ENCODE measurements around the gene GANC.
"Not testable (repeated sequence)": the region's sequence is repeated elsewhere in the genome, so short reads cannot be mapped to it uniquely, and the experiment has no call there.

GANC gene

GRCh38 chr15:42315521-42315920 is 42.5 kb downstream of the GANC start:
- no peaks in the 10 kb centered on the region for H3K27me3 ChIP-seq
- no peak overlapping the region for H3K4me3 ChIP-seq (ENCODE audit: low read depth, low read length)
- TF ChIP-seq CTCF (IDR thresholded peaks at IDR 0.05; ENCODE audit: low read depth, low read length): no peak
- no peaks in the 10 kb centered on the region for H3K9me3 ChIP-seq
- H3K36me3 ChIP-seq: no peaks in the 10 kb centered on the region
- DNase-seq: no peak
- no peaks in the 10 kb centered on the region for H3K4me1 ChIP-seq

DNA sequence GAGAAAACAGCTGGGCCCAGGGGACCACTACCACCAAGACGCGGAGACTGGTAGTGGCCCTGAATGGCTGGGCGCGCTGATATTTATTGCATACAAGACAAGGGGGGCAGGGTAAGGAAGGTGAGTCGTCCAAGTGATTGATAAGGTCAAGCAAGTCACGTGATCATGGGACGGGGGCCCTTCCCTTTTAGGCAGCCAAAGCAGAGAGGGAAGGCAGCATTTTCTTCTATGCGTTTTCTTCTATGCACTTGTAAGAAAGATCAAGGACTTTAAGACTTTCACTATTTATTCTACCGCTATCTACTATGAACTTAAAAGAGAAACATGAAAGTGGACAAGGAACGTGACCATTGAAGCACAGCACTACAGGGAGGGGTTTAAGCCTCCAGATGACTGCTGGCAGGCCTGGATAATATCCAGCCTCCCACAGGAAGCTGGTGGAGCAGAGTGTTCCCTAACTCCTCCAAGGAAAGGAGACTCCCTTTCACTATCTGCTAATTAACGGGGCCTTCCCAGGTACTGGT is 43.3 kb downstream of the GANC start:
- DNase-seq: not testable (repeated sequence)

DNA sequence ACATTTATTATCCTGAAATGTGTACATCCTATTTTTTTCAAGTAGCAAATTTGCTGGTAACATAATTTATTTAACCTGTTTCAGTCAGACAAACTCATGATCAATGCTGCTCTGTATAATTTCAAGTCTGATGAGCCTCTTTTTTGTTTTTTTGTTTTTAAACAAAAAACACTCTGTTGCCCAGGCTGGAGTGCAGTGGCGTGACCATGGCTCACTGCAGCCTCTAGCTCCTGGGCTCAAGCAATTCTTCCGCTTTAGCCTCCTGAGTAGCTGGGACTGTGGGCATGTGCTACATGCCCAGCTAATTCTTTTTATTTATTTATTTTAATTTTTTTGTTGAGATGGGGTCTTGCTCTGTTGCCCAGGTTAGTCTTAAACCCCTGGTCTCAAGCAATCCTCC is 46.2 kb downstream of the GANC start:
- Histone ChIP-seq H3K9me3 (no peaks in the 10 kb centered on the region), H3K4me3 (ENCODE audit: low read depth, low read length) (no peak overlapping the region), H3K27me3 (no peaks in the 10 kb centered on the region), H3K4me1 (no peaks in the 10 kb centered on the region), H3K36me3 (no peaks in the 10 kb centered on the region)
- no peak for DNase-seq
- TF ChIP-seq CTCF (IDR thresholded peaks at IDR 0.05; ENCODE audit: low read depth, low read length): no peak

More for the DNA sequence above, 43.3 kb downstream of the GANC start:
- not testable (repeated sequence) for H3K4me1 ChIP-seq; H3K27me3 ChIP-seq; H3K4me3 ChIP-seq (ENCODE audit: low read depth, low read length); H3K9me3 ChIP-seq; H3K36me3 ChIP-seq

GRCh38 chr15:42324308-42324707 is 51.3 kb downstream of the GANC start:
- Histone ChIP-seq H3K4me3 (ENCODE audit: low read depth, low read length) (no peak overlapping the region), H3K9me3 (no peaks in the 10 kb centered on the region), H3K36me3 (no peaks in the 10 kb centered on the region), H3K4me1 (no peaks in the 10 kb centered on the region), H3K27me3 (no peaks in the 10 kb centered on the region)
- TF ChIP-seq CTCF (IDR thresholded peaks at IDR 0.05; ENCODE audit: low read depth, low read length): no peak
- DNase-seq: no peak

DNA sequence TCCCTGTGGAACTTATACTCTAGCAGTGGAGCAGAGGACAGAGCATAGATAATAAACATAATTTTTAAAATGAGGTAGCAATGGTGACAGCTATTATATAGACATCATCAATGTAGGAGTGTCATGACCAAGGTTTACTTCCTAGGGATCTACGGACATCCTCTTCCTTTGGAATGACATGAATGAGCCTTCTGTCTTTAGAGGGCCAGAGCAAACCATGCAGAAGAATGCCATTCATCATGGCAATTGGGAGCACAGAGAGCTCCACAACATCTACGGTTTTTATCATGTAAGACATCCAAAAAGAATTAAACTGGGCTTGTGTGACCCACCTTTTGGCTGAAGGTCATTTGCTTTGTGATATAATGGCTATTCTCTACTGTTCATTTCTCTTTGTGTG is 56.2 kb downstream of the GANC start:
- Histone ChIP-seq H3K36me3 (no peaks in the 10 kb centered on the region), H3K27me3 (no peaks in the 10 kb centered on the region), H3K4me1 (no peaks in the 10 kb centered on the region), H3K4me3 (ENCODE audit: low read depth, low read length) (no peak overlapping the region), H3K9me3 (no peaks in the 10 kb centered on the region)
- no peak for DNase-seq
- no peak for TF ChIP-seq CTCF (IDR thresholded peaks at IDR 0.05; ENCODE audit: low read depth, low read length)

DNA sequence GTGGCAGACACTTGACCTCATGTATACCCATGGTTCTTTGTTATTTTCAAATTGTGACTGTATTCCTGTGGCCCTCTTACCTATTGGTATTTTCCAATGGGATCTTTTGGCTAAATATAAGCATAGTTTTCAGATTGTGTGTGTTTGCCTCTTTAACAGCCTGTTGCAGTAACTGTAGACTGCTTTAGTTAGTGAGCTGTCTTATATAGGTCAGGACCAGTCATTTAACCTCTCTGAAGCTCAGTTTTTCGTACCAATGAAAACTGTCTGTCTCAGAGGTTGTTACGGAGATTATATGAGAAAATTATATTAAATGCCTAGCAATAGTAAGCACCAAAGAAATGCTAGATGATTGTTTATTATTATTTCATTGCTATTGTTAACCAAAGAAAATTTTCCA is 57.0 kb downstream of the GANC start:
- no peaks in the 10 kb centered on the region for H3K36me3 ChIP-seq
- no peaks in the 10 kb centered on the region for H3K4me1 ChIP-seq
- no peak for TF ChIP-seq CTCF (IDR thresholded peaks at IDR 0.05; ENCODE audit: low read depth, low read length)
- no peak overlapping the region for H3K4me3 ChIP-seq (ENCODE audit: low read depth, low read length)
- H3K27me3 ChIP-seq: no peaks in the 10 kb centered on the region
- no peak for DNase-seq
- no peaks in the 10 kb centered on the region for H3K9me3 ChIP-seq

DNA sequence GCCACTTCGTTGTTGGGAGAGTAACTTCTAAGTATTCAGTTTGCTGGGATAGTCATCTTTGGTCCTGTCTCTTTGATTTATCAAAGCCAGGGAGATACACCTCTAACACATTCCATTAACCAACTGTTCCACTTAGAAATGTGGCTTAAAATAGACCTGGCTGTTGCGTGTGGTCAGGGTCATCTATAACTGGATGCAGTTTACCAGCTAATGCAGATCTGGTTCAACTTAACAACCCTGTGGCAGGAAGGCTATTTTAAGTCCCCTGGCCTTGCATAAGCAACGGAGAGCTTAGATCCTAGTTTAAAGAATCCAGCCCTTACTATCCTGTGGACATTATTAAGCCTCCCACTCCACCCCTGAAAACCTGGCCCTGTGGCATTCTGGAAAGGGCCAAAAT is 58.2 kb downstream of the GANC start:
- no peak for TF ChIP-seq CTCF (IDR thresholded peaks at IDR 0.05; ENCODE audit: low read depth, low read length)
- no peaks in the 10 kb centered on the region for H3K27me3 ChIP-seq
- H3K4me1 ChIP-seq: no peaks in the 10 kb centered on the region
- H3K4me3 ChIP-seq (ENCODE audit: low read depth, low read length): no peak overlapping the region
- no peaks in the 10 kb centered on the region for H3K36me3 ChIP-seq
- no peak for DNase-seq
- no peaks in the 10 kb centered on the region for H3K9me3 ChIP-seq

Data from BE2C (cell line).